Type B pancreatic cell (in vitro differentiated cells): Measurements from ENCODE around the gene LPAR1. TPM values are rescaled to one million over a fixed set of nuclear protein-coding genes. Genes with fewer than 3 reads are reported as not detected.

Experiments used
- DNase-seq: peaks from one replicate; pipeline ENCODE4 v3.0.0; 2021; ENCODE audit warnings: mixed read lengths; ENCODE audit not compliant: unreplicated experiment; ENCODE audit errors: extremely low spot score
- H3K27ac Mint-ChIP-seq: 2 replicates; pipeline ENCODE4 v1.8.0; 2021; ENCODE audit warnings: mild to moderate bottlenecking, mixed read lengths
- H3K27me3 Mint-ChIP-seq: 2 replicates; pipeline ENCODE4 v1.8.0; 2021; ENCODE audit warnings: mixed read lengths
- H3K36me3 Mint-ChIP-seq: 2 replicates; pipeline ENCODE4 v1.8.0; 2021; ENCODE audit warnings: mixed read lengths
- H3K4me1 Mint-ChIP-seq: one replicate; pipeline ENCODE4 v1.8.0; 2021; ENCODE audit warnings: mixed read lengths; ENCODE audit not compliant: unreplicated experiment
- H3K4me3 Mint-ChIP-seq: 2 replicates; pipeline ENCODE4 v1.8.0; 2021; ENCODE audit warnings: mild to moderate bottlenecking, mixed read lengths
- H3K9me3 Mint-ChIP-seq: 2 replicates; pipeline ENCODE4 v1.8.0; 2021; ENCODE audit warnings: mixed read lengths
- total RNA-seq: library from RNA; stranded (reverse); gene quantifications from 2 replicates; pipeline ENCODE4 v1.2.1, GENCODE V29; 2021; ENCODE audit warnings: low replicate concordance
- TF ChIP-seq, protein P1 (sequence below): fragments of 200-600 bp; sonication (generic); conservative IDR thresholded peaks from 2 replicates; pipeline ENCODE4 v1.5.0; 2021; ENCODE audit warnings: antibody characterized with exemption, mild to moderate bottlenecking

The LPAR1 gene
- total RNA-seq, 1 donor from 2014 or later = 32.8 TPM

DNA sequence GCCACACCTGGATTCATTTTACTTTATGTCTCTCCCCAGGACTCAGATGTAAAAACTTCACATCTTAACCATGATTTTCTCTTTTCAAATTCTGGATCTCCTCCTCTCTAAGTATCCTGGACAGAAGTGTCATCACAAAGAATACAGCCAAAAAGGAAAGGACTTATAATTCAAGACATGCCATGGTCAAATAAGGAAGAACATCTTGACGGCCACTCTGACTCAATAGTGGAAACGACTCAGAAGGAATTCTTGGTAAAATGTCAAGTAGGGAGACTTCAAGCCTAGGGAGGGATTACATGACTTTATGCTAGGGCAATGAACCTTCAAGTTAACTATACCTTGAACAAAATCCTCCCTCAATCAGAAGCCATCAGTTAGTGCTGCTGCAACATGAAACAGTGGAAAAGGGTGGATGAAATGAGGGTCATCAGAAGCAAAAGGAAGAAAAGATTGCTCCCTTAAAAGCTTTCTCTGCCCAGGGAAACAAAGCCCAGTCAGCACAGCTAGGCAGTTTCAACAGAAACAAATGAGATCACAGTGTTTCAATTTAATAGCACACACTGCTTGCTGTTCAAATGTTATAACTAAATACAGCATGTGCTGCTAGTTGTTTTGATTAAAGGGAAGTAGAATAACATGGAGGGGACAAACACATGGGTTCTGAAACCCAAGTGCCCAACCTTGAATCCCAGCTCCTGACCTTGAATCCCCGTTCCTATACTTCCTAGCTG is 101.4 kb downstream of the LPAR1 start:
- Mint-ChIP-seq H3K27me3 (no peaks in the 10 kb centered on the region), H3K27ac (no peak overlapping the region), H3K9me3 (peaks cover 14% of the 10 kb centered on the region), H3K4me1 (peaks cover 13% of the 10 kb centered on the region), H3K4me3 (no peak overlapping the region), H3K36me3 (peaks cover 22% of the 10 kb centered on the region)
- TF ChIP-seq, protein P1, sequence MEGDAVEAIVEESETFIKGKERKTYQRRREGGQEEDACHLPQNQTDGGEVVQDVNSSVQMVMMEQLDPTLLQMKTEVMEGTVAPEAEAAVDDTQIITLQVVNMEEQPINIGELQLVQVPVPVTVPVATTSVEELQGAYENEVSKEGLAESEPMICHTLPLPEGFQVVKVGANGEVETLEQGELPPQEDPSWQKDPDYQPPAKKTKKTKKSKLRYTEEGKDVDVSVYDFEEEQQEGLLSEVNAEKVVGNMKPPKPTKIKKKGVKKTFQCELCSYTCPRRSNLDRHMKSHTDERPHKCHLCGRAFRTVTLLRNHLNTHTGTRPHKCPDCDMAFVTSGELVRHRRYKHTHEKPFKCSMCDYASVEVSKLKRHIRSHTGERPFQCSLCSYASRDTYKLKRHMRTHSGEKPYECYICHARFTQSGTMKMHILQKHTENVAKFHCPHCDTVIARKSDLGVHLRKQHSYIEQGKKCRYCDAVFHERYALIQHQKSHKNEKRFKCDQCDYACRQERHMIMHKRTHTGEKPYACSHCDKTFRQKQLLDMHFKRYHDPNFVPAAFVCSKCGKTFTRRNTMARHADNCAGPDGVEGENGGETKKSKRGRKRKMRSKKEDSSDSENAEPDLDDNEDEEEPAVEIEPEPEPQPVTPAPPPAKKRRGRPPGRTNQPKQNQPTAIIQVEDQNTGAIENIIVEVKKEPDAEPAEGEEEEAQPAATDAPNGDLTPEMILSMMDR = no peak
- DNase-seq = no peak

GRCh38 chr9:110936237-110936636 is 102.0 kb downstream of the LPAR1 start:
- peak overlapping the region; percentile 17 for H3K27ac Mint-ChIP-seq
- H3K4me3 Mint-ChIP-seq = no peak overlapping the region
- H3K36me3 Mint-ChIP-seq = peaks cover 16% of the 10 kb centered on the region
- TF ChIP-seq, protein P1 = no peak
- no peaks in the 10 kb centered on the region for H3K27me3 Mint-ChIP-seq
- H3K9me3 Mint-ChIP-seq = peaks cover 14% of the 10 kb centered on the region
- DNase-seq = no peak
- peaks cover 13% of the 10 kb centered on the region for H3K4me1 Mint-ChIP-seq

- TF ChIP-seq, protein P1 = no peak
- Mint-ChIP-seq H3K4me3 (no peak overlapping the region), H3K9me3 (peaks cover 14% of the 10 kb centered on the region), H3K36me3 (peaks cover 14% of the 10 kb centered on the region), H3K27ac (peak overlapping the region; percentile 17), H3K27me3 (no peaks in the 10 kb centered on the region), H3K4me1 (peaks cover 13% of the 10 kb centered on the region)
- no peak for DNase-seq
Measured at GRCh38 chr9:110935829-110936228, 102.4 kb downstream of the LPAR1 start.

DNA sequence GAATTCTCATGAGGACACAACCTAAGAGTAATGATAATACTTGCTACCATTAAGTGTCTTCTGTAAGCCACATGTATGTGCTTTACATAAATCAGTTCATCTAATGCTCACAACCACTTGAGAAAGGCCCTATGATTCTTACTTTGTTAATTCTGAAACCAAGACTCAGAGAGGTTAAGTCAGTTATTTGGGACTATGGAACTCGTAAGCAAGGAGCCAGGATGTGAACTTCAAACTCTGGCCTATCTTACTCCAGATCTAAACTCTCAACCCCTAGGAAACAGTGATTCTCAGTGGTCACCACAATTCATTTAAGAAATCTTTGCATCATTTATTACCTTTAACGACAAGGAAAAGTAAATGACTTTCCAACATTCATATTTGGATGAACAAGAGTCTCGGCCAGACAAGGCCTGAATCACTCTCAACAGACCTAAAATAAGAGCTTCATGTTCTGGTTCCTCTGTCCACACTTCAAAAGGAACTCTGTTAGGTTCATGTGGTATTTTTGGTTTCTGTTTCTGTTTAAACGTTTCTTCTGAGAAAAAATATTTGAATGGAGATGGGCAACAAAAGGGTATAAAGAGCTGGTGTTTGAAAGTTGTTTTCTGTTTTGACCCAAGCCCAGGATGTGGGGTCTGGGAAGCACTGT is 104.8 kb downstream of the LPAR1 start:
- DNase-seq = no peak
- H3K4me1 Mint-ChIP-seq = peaks cover 13% of the 10 kb centered on the region

DNA sequence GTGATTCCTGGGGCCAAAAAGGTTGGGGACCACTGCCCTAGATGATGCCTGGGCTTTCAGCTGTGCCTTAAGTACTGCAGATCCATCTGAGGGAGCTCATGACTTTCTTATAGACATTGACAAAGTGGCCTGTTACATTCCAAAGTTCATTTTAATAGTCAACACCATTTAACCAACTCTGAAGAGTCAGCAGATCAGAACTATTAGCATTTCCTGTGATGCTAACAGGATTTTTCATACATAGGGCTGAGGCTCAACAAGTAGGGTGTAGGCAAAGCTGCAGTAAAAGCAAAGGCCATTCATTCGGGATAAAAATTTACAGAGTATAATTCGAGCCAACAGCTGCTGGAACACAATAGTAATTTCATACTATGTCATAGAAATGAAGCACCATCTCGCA is 105.4 kb downstream of the LPAR1 start:
- Mint-ChIP-seq H3K27ac (no peak overlapping the region), H3K36me3 (peaks cover 8% of the 10 kb centered on the region), H3K4me1 (peaks cover 13% of the 10 kb centered on the region), H3K27me3 (no peaks in the 10 kb centered on the region), H3K4me3 (no peak overlapping the region), H3K9me3 (peaks cover 14% of the 10 kb centered on the region)
- TF ChIP-seq, protein P1 = no peak
- no peak for DNase-seq

More for the DNA sequence above, 104.8 kb downstream of the LPAR1 start:
- Mint-ChIP-seq H3K27ac (no peak overlapping the region), H3K27me3 (no peaks in the 10 kb centered on the region), H3K36me3 (peaks cover 8% of the 10 kb centered on the region), H3K4me3 (no peak overlapping the region), H3K9me3 (peaks cover 14% of the 10 kb centered on the region)
- TF ChIP-seq, protein P1 = no peak
